ENCODE measurements around the gene DAPK1.
"Not testable (repeated sequence)": the region's sequence is repeated elsewhere in the genome, so short reads cannot be mapped to it uniquely, and the experiment has no call there.

Gene DAPK1

DNA sequence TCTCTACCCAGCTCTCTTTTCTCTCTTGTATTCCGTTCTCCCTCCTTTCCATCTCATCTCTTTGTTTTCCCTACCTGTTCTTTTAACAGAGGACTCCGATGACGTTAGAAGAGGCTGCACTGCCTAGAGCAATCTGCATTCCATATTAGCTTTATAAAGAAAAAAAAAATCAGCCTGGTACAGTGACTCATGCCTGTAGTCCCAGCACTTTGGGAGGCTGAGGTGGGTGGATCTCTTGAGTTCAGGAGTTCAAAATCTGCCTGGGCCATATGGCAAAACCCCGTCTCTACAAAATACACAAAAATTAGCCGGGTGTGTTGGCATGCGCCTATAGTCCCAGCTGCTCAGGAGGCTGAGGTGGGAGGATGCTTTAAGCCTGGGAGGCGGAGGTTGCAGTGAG is 49.0 kb downstream of the DAPK1 start:
- H3K9me3 ChIP-seq (replicated peaks; ENCODE audit: insufficient read depth, low read length) = no peaks in the 10 kb centered on the region
- H3K9ac ChIP-seq (ENCODE audit: low read length) = no peak overlapping the region
- no peaks in the 10 kb centered on the region for H3F3A ChIP-seq (ENCODE audit: insufficient read depth, low read length)
- H3K27me3 ChIP-seq (replicated peaks; ENCODE audit: insufficient read depth, low read length) = no peaks in the 10 kb centered on the region
- TF ChIP-seq, protein P1, sequence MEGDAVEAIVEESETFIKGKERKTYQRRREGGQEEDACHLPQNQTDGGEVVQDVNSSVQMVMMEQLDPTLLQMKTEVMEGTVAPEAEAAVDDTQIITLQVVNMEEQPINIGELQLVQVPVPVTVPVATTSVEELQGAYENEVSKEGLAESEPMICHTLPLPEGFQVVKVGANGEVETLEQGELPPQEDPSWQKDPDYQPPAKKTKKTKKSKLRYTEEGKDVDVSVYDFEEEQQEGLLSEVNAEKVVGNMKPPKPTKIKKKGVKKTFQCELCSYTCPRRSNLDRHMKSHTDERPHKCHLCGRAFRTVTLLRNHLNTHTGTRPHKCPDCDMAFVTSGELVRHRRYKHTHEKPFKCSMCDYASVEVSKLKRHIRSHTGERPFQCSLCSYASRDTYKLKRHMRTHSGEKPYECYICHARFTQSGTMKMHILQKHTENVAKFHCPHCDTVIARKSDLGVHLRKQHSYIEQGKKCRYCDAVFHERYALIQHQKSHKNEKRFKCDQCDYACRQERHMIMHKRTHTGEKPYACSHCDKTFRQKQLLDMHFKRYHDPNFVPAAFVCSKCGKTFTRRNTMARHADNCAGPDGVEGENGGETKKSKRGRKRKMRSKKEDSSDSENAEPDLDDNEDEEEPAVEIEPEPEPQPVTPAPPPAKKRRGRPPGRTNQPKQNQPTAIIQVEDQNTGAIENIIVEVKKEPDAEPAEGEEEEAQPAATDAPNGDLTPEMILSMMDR (IDR thresholded peaks at IDR 0.05; ENCODE audit: low read length) = no peak
- TF ChIP-seq EZH2phosphoT487 (IDR thresholded peaks at IDR 0.05; ENCODE audit: low read length) (no peak), EZH2 (optimal IDR thresholded peaks at IDR 0.05; ENCODE audit: low read depth, low read length) (no peak)
- no peak overlapping the region for H3K4me2 ChIP-seq (ENCODE audit: low read depth, low read length)
- no peak overlapping the region for H3K4me3 ChIP-seq (ENCODE audit: low read length)
- H3K9me2 ChIP-seq (replicated peaks; ENCODE audit: insufficient read depth, low read length) = no peaks in the 10 kb centered on the region
- H3K27ac ChIP-seq (ENCODE audit: low read length) = no peak overlapping the region
- no peak overlapping the region for H2AFZ ChIP-seq (ENCODE audit: low read length)
- DNase-seq = no peak
- H3K79me2 ChIP-seq (ENCODE audit: low read length) = peaks cover 35% of the 10 kb centered on the region
- no peaks in the 10 kb centered on the region for H4K20me1 ChIP-seq (ENCODE audit: insufficient read depth, low read length)
- no peaks in the 10 kb centered on the region for H3K4me1 ChIP-seq (ENCODE audit: low read length)
- peaks cover 6% of the 10 kb centered on the region; the same call in 1 of the 2 replicates for H3K36me3 ChIP-seq (replicated peaks; ENCODE audit: insufficient read depth, low read length)

DNA sequence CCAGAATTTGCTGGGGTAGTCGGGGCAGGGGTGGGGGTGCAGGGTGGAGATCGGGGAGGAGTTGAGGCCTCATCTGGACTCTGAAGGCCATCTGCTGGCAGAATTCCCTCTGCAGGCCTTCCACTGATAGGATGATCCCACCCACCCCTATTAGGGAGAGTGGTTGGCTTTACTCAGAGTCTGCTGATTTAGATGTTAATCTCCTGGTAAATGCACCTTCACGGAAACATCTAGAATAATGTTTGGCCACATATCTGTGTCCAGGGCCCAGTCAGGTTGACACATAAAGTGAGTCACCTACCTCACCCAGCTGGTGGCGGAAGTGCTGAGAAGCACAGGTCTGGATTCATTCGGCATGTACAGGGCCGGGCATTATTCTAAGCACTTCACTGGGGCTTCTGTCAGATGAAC is 50.0 kb downstream of the DAPK1 start:
- no peaks in the 10 kb centered on the region for H3F3A ChIP-seq (ENCODE audit: insufficient read depth, low read length)
- H3K9me2 ChIP-seq (replicated peaks; ENCODE audit: insufficient read depth, low read length) = no peaks in the 10 kb centered on the region
- no peaks in the 10 kb centered on the region for H3K4me1 ChIP-seq (ENCODE audit: low read length)
- H3K79me2 ChIP-seq (ENCODE audit: low read length) = peaks cover 32% of the 10 kb centered on the region
- H2AFZ ChIP-seq (ENCODE audit: low read length) = no peak overlapping the region
- no peak overlapping the region for H3K4me2 ChIP-seq (ENCODE audit: low read depth, low read length)
- no peaks in the 10 kb centered on the region for H3K9me3 ChIP-seq (replicated peaks; ENCODE audit: insufficient read depth, low read length)
- no peak overlapping the region for H3K9ac ChIP-seq (ENCODE audit: low read length)
- no peak for DNase-seq
- no peak for TF ChIP-seq EZH2 (optimal IDR thresholded peaks at IDR 0.05; ENCODE audit: low read depth, low read length)
- TF ChIP-seq, protein P1 (IDR thresholded peaks at IDR 0.05; ENCODE audit: low read length) = no peak
- no peak for TF ChIP-seq EZH2phosphoT487 (IDR thresholded peaks at IDR 0.05; ENCODE audit: low read length)
- H4K20me1 ChIP-seq (ENCODE audit: insufficient read depth, low read length) = no peaks in the 10 kb centered on the region
- no peaks in the 10 kb centered on the region for H3K27me3 ChIP-seq (replicated peaks; ENCODE audit: insufficient read depth, low read length)
- no peak overlapping the region for H3K27ac ChIP-seq (ENCODE audit: low read length)
- no peak overlapping the region for H3K4me3 ChIP-seq (ENCODE audit: low read length)
- H3K36me3 ChIP-seq (replicated peaks; ENCODE audit: insufficient read depth, low read length) = no peaks in the 10 kb centered on the region

DNA sequence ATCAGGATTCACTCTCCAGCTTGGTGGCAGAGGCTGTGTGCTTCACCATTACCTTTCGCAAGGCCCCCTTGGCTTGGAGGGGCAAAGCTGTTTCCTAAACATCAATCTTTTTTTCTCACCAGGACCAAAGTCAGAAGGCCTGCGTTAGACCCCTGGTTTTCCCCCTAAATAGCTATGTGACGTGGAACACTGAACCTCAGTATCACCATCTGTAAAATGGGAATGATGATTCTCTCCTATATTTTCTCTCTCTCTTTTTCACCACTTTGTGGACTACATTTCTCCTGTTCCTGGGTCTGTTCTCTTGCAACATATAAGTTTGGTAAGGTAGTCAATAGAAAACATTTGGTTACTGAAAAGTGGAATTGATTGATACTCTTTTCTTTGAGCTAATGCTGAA is 50.5 kb downstream of the DAPK1 start:
- no peak overlapping the region for H2AFZ ChIP-seq (ENCODE audit: low read length)
- H3K9me2 ChIP-seq (replicated peaks; ENCODE audit: insufficient read depth, low read length) = no peaks in the 10 kb centered on the region
- no peak overlapping the region for H3K4me2 ChIP-seq (ENCODE audit: low read depth, low read length)
- H3K27me3 ChIP-seq (replicated peaks; ENCODE audit: insufficient read depth, low read length) = no peaks in the 10 kb centered on the region
- H3F3A ChIP-seq (ENCODE audit: insufficient read depth, low read length) = no peaks in the 10 kb centered on the region
- H3K9ac ChIP-seq (ENCODE audit: low read length) = no peak overlapping the region
- no peaks in the 10 kb centered on the region for H3K4me1 ChIP-seq (ENCODE audit: low read length)
- TF ChIP-seq EZH2 (optimal IDR thresholded peaks at IDR 0.05; ENCODE audit: low read depth, low read length) (no peak), EZH2phosphoT487 (IDR thresholded peaks at IDR 0.05; ENCODE audit: low read length) (no peak)
- TF ChIP-seq, protein P1 (IDR thresholded peaks at IDR 0.05; ENCODE audit: low read length) = no peak
- H3K79me2 ChIP-seq (ENCODE audit: low read length) = peaks cover 34% of the 10 kb centered on the region
- no peak for DNase-seq
- H3K27ac ChIP-seq (ENCODE audit: low read length) = no peak overlapping the region
- no peak overlapping the region for H3K4me3 ChIP-seq (ENCODE audit: low read length)
- no peaks in the 10 kb centered on the region for H3K9me3 ChIP-seq (replicated peaks; ENCODE audit: insufficient read depth, low read length)
- H3K36me3 ChIP-seq (replicated peaks; ENCODE audit: insufficient read depth, low read length) = no peaks in the 10 kb centered on the region
- H4K20me1 ChIP-seq (ENCODE audit: insufficient read depth, low read length) = no peaks in the 10 kb centered on the region

DNA sequence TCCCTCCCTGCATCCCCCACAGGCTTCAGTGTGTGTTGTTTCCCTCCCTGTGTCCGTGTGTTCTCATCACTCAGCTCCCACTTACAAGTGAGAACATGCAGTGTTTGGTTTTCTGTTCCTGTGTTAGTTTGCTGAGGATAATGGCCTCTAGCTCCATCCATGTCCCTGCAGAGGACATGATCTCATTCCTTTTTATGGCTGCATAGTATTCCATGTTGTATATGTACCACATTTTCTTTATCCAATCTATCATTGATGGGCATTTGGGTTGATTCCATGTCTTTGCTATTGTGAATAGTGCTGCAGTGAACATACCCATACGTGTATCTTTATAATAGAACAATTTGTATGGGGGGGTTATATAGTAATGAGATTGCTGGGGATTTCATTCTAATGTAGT is 51.4 kb downstream of the DAPK1 start:
- H3K4me2 ChIP-seq (ENCODE audit: low read depth, low read length); H3K9me2 ChIP-seq (replicated peaks; ENCODE audit: insufficient read depth, low read length); H3F3A ChIP-seq (ENCODE audit: insufficient read depth, low read length); DNase-seq; H3K4me3 ChIP-seq (ENCODE audit: low read length); H3K4me1 ChIP-seq (ENCODE audit: low read length); H3K9ac ChIP-seq (ENCODE audit: low read length); H3K36me3 ChIP-seq (replicated peaks; ENCODE audit: insufficient read depth, low read length); H4K20me1 ChIP-seq (ENCODE audit: insufficient read depth, low read length); H3K9me3 ChIP-seq (replicated peaks; ENCODE audit: insufficient read depth, low read length); H2AFZ ChIP-seq (ENCODE audit: low read length); H3K27me3 ChIP-seq (replicated peaks; ENCODE audit: insufficient read depth, low read length); H3K27ac ChIP-seq (ENCODE audit: low read length): not testable (repeated sequence)
- H3K79me2 ChIP-seq (ENCODE audit: low read length) = peaks cover 29% of the 10 kb centered on the region
